Stomach (tissue), 9 donors: ENCODE results near the gene EFCC1. TPM values are rescaled to one million over a fixed set of nuclear protein-coding genes. Genes with fewer than 3 reads are reported as not detected.

Experiments used
- DNase-seq, 2 donors: peaks; one replicate each; pipeline versions ENCODE4 v3.0.0 to v3.0.0-alpha.2; 2013 to 2019
- H3K27ac ChIP-seq, 5 donors: fragments of 200-600 bp in 4 of 5; sonication (generic) in 4 of 5; one replicate each; pipeline ENCODE4 v1.5.1; 2013 to 2019; ENCODE audit warnings: mild to moderate bottlenecking in 1 of 5, moderate library complexity in 1 of 5
- H3K27me3 ChIP-seq, 3 donors: fragments of 200-600 bp; sonication (generic); one replicate each; pipeline ENCODE4 v1.5.1; 2017 to 2019; ENCODE audit warnings: mixed run types in 1 of 3
- H3K36me3 ChIP-seq, 4 donors: fragments of 200-600 bp; sonication (generic); 1 replicate in 3 of 4; 2 replicates in 1 of 4; pipeline ENCODE4 v1.5.1; 2016 to 2019
- H3K4me1 ChIP-seq, 4 donors: fragments of 200-600 bp; sonication (generic); one replicate each; pipeline ENCODE4 v1.5.1; 2016 to 2019
- H3K4me3 ChIP-seq, 4 donors: fragments of 200-600 bp; sonication (generic) in 3 of 4; one replicate each; pipeline ENCODE4 v1.5.1; 2016 to 2019; ENCODE audit warnings: mild to moderate bottlenecking in 1 of 4
- H3K9me3 ChIP-seq, 4 donors: fragments of 200-600 bp; sonication (generic); one replicate each; pipeline ENCODE4 v1.5.1; 2016 to 2019
- EP300 ChIP-seq: sonication (generic); formaldehyde crosslinking; IDR thresholded peaks from one replicate; pipeline ENCODE4 v1.6.1; 2017; ENCODE audit warnings: antibody characterized with exemption
- POLR2A ChIP-seq, 4 donors: fragments of 450-650 bp; IDR thresholded peaks; one replicate each; pipeline ENCODE4 v1.6.1; 2016; ENCODE audit warnings: antibody characterized with exemption in 4 of 4, control low read depth in 2 of 4, mild to moderate bottlenecking in 1 of 4, moderate library complexity in 1 of 4
- POLR2AphosphoS5 ChIP-seq, 3 donors: sonication (generic); formaldehyde crosslinking; IDR thresholded peaks; one replicate each; pipeline ENCODE4 v1.6.1; 2016; ENCODE audit warnings: antibody characterized with exemption in 3 of 3
- WGBS, 5 donors: extraction: QIAGEN DNeasy Blood & Tissue Kit in 3 of 5; methylation state at CpG; one replicate each; pipeline versions ENCODE4 v1.1.5 to v1.1.7; 2013 to 2018; 5-methylcytosine and 5-hydroxymethylcytosine counted together
- intact Hi-C: fragments of 100-400 bp; cut with DNase I; formaldehyde crosslinking; loops from one replicate; pipeline ENCODE4 v1.15.1; 2023; ENCODE audit warnings: low total_unique reads
- polyA plus RNA-seq, 3 donors: library from polyadenylated mRNA; stranded (reverse); fragments of 200-250 nt; gene quantifications; one replicate each; pipeline ENCODE4 v1.2.3, GENCODE V29; 2013
- total RNA-seq, 5 donors: library from RNA; depleted of rRNA; stranded (reverse); fragments of >200 nt; gene quantifications; one replicate each; pipeline versions ENCODE4 v1.1.0 to v1.2.3, GENCODE V29; 2014 to 2016
- TF ChIP-seq, protein P1 (sequence below), 7 experiments: fragments of 450-650 bp in 4 of 7; fragments of 200-600 bp in 3 of 7; sonication (generic) in 3 of 7; IDR thresholded peaks; one replicate each; pipeline ENCODE4 v1.5.1; 2016 to 2019; ENCODE audit warnings: antibody characterized with exemption in 7 of 7, control low read depth in 2 of 7, mild to moderate bottlenecking in 1 of 7
- donor health status: healthy with polysubstance abuse.
- donor health status: Bipolar disorder and iron deficiency.
- donor health status: healthy.

The EFCC1 gene
- total and polyA plus RNA-seq, 8 donors = 1.0 to 13.9 (median 9.2) TPM

GRCh38 chr3:129009266-129009665 lies 8.2 kb downstream of the EFCC1 start:
- peak overlapping the region in 2 of 5 donors; percentile 4 to 41 for H3K27ac ChIP-seq
- H3K36me3 ChIP-seq = peaks cover 0 to 5% (median 0%) of the 10 kb centered on the region in 4 donors
- peaks cover 0 to under 1% (median 0%) of the 10 kb centered on the region in 3 donors for H3K27me3 ChIP-seq
- intact Hi-C loops = no loop called here
- no peak for DNase-seq
- peaks cover 19 to 37% (median 26%) of the 10 kb centered on the region in 4 donors for H3K4me1 ChIP-seq
- no peak for TF ChIP-seq POLR2AphosphoS5 (IDR thresholded peaks at IDR 0.05)
- 77 to 93% (median 83%) methylated on average over 2 of the region's 2 CpGs for WGBS, 5 donors
- H3K4me3 ChIP-seq = no peak overlapping the region
- no peaks in the 10 kb centered on the region for H3K9me3 ChIP-seq

DNA sequence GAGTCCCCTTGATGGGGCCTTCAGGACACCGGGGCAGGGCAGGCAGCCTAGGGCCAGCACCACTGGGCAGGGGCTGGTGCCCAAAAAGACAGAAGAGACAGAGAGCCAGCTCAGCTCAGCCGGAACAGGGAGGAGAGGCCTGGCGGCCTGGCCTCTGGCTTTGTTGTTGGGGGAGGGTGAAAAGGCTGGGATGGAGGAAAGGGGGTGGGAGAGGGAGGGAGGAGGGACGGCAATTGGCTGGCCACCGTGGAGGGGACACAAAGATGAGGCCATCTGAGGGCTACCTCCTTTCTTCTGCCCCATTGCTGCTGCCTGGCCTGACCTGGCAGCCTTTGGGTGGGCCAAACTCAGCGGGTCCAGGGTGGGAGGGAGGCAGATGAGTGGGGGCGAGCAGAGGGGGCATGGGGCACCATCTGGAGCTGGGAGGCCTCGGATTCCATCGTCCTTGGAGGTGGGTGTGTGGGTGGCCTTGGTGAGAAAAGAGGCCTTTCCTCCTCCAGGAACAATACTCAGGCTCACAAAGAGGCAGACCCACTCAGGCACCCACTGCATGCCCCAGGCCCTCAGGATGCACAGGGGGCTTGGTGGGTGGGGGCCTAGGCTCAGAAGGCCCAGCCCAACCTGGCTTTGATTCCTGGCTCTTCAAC lies 9.3 kb downstream of the EFCC1 start:
- DNase-seq = no peak
- H3K4me3 ChIP-seq = no peak overlapping the region
- TF ChIP-seq POLR2A (IDR thresholded peaks at IDR 0.05) (no peak), POLR2AphosphoS5 (IDR thresholded peaks at IDR 0.05) (no peak), EP300 (no peak)
- TF ChIP-seq, protein P1, sequence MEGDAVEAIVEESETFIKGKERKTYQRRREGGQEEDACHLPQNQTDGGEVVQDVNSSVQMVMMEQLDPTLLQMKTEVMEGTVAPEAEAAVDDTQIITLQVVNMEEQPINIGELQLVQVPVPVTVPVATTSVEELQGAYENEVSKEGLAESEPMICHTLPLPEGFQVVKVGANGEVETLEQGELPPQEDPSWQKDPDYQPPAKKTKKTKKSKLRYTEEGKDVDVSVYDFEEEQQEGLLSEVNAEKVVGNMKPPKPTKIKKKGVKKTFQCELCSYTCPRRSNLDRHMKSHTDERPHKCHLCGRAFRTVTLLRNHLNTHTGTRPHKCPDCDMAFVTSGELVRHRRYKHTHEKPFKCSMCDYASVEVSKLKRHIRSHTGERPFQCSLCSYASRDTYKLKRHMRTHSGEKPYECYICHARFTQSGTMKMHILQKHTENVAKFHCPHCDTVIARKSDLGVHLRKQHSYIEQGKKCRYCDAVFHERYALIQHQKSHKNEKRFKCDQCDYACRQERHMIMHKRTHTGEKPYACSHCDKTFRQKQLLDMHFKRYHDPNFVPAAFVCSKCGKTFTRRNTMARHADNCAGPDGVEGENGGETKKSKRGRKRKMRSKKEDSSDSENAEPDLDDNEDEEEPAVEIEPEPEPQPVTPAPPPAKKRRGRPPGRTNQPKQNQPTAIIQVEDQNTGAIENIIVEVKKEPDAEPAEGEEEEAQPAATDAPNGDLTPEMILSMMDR (IDR thresholded peaks at IDR 0.05) = no peak
- peaks cover 0 to 5% (median 0%) of the 10 kb centered on the region in 4 donors for H3K36me3 ChIP-seq
- 65 to 72% (median 71%) methylated on average over 9 of the region's 9 CpGs for WGBS, 5 donors
- intact Hi-C loops = no loop called here
- H3K4me1 ChIP-seq = peaks cover 13 to 33% (median 20%) of the 10 kb centered on the region in 4 donors
- peak overlapping the region in 3 of 5 donors; percentile 15 to 41 (median 26) for H3K27ac ChIP-seq
- H3K27me3 ChIP-seq = no peaks in the 10 kb centered on the region
- H3K9me3 ChIP-seq = no peaks in the 10 kb centered on the region

DNA sequence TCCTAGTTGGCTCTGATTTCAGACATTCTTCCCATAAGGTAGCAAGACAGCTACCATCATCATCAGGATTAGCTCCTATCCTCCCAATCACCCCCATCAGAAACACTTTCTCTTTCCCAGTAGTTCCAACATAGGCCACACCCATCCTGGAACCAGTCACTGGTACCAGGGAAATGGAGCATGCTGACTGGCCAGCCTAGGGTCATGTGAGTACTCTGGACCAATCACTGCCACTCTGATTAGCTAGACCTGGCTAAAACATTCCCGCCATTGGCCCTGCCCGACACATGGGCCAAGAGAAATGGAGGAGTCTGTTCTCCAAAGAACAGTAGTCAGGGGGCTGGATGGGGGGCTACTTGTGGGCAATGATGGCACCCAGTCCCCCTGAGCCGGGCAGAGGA lies 12.4 kb downstream of the EFCC1 start:
- Histone ChIP-seq H3K27ac (peak overlapping the region in 4 of 5 donors; percentile 45 to 70 (median 68)), H3K36me3 (peaks cover 0 to 4% (median 0%) of the 10 kb centered on the region in 4 donors), H3K27me3 (no peaks in the 10 kb centered on the region), H3K4me3 (no peak overlapping the region), H3K4me1 (peaks cover 13 to 32% (median 25%) of the 10 kb centered on the region in 4 donors), H3K9me3 (no peaks in the 10 kb centered on the region)
- 93 to 98% (median 96%) methylated on average over 3 of the region's 3 CpGs for WGBS, 5 donors
- DNase-seq = no peak
- TF ChIP-seq POLR2A (IDR thresholded peaks at IDR 0.05) (no peak), POLR2AphosphoS5 (IDR thresholded peaks at IDR 0.05) (no peak)
- intact Hi-C loops = no loop called here

DNA sequence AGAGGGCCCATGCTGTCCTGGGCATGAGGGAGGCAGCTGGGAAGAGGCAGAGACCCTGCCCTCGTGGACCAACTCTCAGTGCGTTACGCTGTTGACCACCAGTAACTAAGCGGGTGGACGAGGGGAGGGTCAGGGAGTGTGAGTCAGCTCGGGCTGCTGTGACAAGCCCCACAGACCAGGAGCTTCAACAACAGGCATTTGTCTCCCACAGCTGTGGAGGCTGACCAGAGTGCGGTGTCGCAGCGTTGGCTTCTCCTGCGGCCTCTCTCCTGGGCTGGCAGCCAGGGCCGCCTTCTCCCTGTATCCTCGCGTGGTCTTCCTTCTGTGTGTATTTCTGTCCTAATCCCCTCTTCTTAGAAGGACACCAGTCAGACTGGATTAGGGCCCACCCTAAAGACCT lies 13.0 kb downstream of the EFCC1 start:
- DNase-seq = peak in 1 of 2 donors; percentile 58
- intact Hi-C loops = no loop called here
- peaks cover 13 to 32% (median 25%) of the 10 kb centered on the region in 4 donors for H3K4me1 ChIP-seq
- 74 to 88% (median 83%) methylated on average over 11 to 13 of the region's 13 CpGs for WGBS, 5 donors
- H3K36me3 ChIP-seq = no peaks in the 10 kb centered on the region
- peak overlapping the region; percentile 45 to 70 (median 67) for H3K27ac ChIP-seq
- no peaks in the 10 kb centered on the region for H3K9me3 ChIP-seq
- no peak for TF ChIP-seq POLR2A (IDR thresholded peaks at IDR 0.05)
- TF ChIP-seq EP300 = no peak
- TF ChIP-seq POLR2AphosphoS5 (IDR thresholded peaks at IDR 0.05) = no peak
- TF ChIP-seq, protein P1 (IDR thresholded peaks at IDR 0.05) = no peak
- H3K4me3 ChIP-seq = no peak overlapping the region
- no peaks in the 10 kb centered on the region for H3K27me3 ChIP-seq

- peaks cover 13 to 32% (median 25%) of the 10 kb centered on the region in 4 donors for H3K4me1 ChIP-seq
- no peak overlapping the region for H3K4me3 ChIP-seq
- no peaks in the 10 kb centered on the region for H3K36me3 ChIP-seq
- WGBS, 5 donors = 88 to 90% (median 88%) methylated on average over 9 of the region's 9 CpGs
- no peak for DNase-seq
- H3K27ac ChIP-seq = peak overlapping the region; percentile 28 to 70 (median 67)
- intact Hi-C loops = no loop called here
- no peaks in the 10 kb centered on the region for H3K9me3 ChIP-seq
- H3K27me3 ChIP-seq = no peaks in the 10 kb centered on the region
- TF ChIP-seq POLR2A (IDR thresholded peaks at IDR 0.05) = no peak
These were observed 13.8 kb downstream of the EFCC1 start for GRCh38 chr3:129014793-129015345.
